NCI-H748 (cell line): ENCODE data around the gene UNC13D.
"Not testable (repeated sequence)": the region's sequence is repeated elsewhere in the genome, so short reads cannot be mapped to it uniquely, and the experiment has no call there.

Source experiments
- DNase-seq: peaks from one replicate; lab custom pipeline; 2025; ENCODE audit not compliant: unreplicated experiment; lab: John Stamatoyannopoulos, UW

The UNC13D gene

DNA sequence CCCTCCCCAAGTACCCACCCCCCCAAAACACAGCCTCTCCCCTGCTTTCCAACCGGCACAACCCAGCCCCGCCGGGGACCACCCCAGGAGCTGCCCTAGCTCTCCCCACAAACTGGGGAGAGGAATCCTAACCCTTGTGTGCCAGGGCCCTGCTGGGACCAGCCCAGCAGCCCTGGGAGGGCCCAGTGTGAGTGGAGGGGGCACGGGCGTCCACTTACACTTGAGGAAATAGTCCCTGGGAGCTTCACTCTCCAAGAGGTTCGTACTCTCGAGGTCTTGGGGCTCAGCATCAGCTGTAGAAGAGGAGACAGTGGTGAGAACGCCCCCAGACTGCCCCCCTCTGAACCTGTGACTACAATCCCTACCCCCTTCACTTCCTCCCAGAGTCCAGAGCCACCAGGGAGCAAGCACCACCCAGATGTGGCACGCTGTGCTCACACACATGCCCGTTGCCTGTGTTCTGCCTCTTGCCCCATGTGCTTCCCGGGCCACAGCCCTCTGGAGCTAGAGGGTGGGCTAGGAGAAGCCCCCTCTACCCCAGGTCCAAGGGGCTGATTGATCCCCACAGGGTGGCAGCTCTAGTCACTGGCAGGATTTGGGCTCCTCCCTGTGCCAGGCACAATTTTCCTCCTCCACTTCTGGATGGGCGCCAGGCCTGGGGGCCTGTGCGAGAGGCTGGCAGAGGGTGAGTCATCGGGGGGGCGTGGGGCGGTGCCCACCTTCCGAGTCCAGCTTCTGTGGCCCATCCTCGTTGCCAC is 31.2 kb upstream of the UNC13D start:
- DNase-seq = no peak

DNA sequence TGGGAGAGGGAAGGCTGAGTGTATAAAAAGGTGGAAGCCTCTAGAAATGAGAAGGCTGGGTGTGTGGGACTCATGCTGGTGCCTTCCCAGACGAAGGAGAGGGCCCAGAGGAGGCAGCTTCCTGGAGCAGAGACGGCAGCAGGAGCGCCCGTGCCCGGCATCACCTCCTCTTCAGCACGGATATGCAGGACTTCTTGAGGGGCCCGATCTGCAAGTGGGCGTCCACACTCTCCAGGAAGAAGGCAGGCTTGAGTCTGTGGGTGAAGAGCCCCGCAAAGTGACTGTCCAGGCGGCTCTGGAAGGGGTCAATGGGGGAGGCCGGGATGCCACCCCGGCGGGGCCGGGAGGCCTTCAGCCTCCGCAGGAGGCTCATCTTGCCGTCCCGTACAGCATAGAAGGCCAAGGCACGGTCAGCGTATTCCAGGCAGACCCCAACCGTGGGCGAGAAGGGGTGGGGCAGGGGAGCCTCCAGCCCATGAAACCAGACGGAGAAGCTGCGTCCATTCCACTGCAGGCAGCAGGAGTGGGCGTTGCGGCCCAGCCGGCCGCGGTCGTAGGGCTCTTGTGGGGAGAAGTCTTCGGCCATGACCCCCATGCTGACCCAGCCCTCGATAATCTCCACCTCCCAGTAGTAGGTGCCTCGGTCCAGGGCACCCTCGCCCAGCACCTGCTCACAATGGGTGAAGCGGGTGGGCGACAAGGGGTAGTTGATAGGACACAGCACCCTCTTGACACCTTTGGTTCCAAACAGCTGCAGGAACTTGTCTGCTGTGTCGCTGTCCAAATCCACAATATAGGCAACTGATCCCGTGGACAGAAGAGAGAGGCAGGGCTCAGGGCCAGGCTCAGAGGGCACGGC is 30.3 kb upstream of the UNC13D start:
- DNase-seq = no peak

DNA sequence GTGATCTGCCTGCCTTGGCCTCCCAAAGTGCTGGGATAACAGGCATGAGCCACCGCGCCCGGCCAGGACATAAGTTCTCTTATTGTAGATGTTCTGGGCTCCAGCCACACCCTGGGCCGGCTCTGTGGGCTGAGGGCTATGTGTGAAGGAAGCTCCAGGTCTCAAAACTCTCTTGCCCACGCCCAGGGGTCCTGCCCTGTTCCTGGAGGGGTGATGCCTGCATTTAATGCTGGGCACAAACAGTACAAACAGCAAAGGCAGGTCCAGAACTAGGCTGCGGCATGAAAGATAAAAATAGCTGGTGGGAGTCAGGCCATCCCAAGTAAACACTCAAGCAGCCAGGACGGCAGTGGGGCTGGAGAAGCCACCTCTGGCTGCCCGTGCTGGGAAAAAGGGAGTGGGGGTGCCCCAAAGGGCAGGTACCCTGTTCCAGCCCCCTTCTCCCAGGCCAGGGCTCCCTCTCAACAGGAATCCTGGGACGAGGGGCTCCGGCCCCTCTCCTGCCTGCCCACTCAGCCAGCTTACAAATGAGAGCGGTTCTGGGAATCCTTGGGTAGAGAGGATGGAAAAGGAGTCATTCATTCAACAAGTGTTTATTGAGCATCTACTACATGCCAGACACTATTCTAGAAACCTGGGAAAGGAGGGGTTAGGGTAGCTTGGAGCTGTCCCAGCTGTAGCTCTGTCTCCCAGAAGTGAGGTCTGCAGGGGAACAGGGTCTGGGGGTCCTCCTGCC is 29.6 kb upstream of the UNC13D start:
- DNase-seq = no peak

DNA sequence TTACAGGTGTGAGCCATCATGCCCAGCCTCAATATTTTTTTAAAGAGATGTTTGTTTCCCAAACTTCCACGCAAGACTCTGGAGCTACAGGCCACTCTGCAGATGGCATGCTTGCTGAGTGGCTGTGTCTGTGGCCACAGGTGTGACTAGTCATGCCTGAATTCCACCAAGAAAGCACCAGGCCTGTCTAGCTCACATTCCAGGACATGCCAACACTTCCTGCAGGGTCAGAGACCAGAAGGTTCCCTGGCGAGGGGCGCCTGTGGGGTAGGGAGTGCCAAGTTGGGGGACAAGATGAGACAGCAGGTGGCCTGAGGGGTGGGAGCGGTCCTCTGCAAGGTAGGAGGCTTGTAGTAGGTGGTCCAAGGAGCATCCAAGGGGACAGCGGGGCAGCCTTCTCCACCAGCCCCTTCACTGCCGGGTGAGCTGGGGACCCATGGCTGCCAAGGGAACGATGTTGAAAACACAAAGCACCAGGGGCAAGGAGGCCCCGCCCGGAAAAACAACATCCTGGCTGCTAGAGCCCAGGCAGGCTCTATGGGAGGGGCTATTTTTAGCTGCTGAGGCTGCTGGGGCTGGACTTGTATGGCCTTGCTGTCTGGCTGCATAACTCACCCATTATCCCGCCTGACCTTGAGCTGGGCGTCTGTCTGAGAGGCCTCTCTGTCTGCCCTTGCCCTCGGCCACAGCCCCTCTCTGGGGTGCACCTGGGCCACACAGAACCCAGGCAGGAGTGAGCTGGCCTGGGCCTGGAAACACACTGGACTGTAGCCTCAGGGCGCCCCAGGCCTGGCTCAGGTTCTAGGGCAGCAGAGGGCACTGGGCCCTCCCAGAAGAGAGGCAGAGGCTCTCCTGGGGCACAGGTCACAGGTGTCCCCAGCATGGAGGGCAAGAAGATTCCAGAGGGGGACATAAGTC is 28.5 kb upstream of the UNC13D start:
- DNase-seq = peak; percentile 33

DNA sequence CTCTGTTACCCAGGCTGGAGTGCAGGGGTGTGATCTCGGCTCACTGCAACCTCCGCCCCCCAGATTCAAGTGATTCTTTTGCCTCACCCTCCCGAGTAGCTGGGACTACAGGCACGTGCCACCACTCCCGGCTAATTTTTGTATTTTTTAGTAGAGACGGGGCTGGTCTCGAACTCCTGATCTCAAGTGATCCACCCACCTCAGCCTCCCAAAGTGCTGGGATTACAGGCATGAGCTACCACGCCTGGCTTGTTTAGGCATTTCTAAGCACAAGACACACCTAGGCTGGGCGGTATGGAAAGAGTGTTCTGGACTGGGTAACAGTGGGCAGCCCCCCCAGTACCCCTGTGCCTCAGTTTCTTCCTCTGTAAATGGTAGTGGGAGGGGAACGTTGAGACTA is 26.0 kb upstream of the UNC13D start:
- DNase-seq = not testable (repeated sequence)

DNA sequence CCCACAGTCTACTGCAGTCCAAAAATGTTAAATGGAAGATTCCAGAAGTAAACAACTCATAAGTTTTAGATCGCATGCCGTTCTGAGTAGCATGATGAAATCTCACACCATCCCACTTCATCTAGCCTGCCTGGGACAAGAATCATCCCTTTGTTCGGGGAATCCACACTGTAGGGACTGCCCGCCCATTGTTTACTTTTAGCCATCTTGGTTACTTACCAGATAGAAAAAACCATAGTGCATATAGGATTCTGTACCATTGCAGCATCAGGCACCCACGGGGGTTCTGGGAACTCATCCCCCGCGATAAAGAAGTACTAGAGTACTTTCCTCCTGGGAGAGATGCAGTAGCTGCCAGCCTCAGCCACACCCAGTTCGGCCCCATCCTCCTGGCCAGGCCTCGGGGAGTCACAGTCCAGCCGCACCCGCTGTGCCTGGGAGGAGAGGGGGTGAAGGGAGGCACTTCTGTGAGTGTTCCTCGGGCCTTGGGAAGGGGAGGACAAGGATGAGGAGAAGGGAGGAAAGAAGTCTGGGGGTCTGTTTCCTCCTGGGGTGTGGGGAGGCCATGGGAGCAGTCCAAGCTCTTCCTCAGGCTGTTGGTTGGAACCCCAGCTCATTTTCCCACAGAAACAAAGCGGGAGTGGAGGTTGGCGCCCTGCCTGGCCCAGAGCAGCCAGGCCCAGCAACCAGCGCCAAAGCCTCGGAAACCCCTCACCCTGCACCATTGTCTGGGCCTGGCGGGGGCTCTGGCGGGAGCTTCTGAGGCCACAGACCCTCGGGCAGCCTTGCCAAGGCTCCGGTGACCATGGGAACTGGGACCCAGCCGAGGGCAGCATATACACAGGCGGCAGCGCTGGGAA is 25.3 kb upstream of the UNC13D start:
- DNase-seq = peak; percentile 13

DNA sequence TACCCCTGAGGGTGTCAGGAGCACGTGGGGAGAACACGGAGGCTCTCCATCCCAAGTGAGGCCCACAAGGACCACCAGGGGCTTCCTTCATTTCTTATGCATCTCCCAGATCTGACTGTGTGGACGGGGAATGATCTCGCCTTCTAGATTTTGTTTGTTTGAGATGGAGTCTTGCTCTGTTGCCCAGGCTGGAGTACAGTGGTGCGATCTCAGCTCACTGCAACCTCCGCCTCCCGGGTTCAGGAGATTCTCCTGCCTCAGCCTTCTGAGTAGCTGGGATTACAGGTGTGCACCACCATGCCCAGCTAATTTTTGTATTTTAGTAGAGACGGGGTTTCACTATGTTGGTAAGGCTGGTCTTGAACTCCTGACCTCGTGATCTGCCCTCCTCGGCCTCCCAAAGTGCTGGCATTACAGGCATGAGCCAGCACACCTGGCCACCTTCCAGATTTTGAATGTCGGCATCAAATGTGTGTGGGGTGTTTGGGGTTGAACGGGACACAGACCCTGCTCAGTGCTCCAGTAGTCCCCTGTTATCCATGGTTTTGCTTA is 24.6 kb upstream of the UNC13D start:
- not testable (repeated sequence) for DNase-seq

DNA sequence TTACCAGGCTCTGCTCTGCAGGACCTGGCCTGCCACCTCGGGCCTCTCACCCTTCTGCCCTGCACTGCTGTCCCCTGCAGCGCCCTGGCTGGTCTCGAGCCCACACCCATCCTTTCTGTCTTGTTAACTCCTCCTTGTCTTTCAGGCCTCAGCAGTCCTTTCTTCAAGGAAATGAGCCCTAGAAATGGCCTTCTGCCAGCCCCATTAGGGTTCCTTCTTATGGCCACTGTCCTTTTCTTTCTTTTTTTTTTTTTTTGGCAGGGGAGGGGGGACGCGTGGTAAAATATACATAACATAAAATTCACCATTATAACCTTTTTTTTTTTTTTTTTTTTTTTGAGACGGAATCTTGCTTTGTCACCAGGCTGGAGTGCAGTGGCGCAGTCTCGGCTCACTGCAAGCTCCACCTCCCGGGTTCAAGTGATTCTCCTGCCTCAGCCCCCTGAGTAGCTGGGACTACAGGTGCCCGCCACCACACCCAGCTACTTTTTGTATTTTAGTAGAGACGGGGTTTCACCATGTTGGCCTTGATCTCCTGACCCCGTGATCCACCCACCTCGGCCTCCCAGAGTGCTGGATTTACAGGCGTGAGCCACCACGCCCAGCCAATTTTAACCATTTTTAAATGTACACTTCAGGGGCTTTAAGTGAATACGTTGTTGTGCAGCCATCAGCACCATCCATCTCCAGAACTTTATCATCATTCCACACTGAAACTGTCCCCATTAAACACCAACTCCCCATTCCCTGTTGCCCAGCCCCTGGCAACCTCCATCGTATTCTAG is 21.4 kb upstream of the UNC13D start:
- not testable (repeated sequence) for DNase-seq

DNA sequence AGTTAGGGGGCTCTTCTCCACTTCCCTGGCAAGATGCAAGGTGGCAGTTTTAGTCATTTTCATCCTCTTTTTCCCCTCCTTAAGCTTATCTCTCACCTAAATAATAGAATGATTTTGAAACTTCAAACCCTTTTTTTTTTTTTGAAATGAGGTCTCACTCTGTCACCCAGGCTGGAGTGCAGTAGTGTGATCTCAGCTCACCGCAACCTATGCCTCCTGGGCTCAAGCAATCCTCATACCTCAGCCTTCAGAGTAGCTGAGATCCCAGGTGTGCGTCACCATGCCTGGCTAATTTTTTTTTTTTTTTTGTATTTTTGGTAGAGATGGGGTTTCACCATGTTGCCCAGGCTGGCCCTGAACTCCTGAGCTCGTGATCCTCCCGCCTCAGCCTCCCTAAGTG is 20.7 kb upstream of the UNC13D start:
- not testable (repeated sequence) for DNase-seq

DNA sequence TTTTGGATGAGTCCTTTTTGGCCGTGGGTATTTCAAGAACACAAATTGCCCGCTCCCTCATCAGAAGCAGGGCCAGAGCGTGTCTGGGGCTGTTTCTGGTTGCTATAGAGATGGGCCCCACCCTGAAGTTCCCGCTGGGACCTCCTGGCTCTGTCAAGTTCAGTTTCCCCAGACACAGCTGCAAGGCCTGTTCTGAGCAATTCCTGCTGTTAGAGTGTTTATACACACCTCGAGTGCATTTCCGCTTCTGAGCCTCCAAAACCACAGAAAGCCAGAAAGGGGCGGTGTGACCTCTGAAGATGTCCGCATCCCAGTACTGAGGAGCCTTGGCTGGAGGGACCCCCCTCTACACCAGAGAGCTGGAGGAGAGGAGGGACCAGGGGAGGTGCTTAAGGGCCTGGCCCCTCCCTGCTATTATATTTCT is 20.3 kb upstream of the UNC13D start:
- no peak for DNase-seq

DNA sequence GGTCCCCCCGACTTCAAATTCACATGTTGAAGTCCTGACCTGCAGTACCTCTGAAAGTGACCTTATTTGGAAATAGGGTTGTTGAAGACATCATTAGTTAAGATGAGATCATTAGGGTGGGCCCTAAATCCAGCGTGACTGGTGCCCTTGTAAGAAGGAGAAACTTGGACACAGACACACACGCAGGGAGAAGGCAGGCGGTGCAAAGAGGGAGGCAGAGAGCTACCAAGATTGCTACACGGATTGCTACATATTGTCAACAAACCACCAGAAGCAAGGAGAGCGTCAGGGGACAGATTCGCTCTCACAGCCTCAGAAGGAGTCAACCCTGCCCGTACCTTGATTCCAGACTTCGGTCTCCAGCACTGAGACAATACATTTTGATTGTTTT is 17.7 kb upstream of the UNC13D start:
- no peak for DNase-seq

DNA sequence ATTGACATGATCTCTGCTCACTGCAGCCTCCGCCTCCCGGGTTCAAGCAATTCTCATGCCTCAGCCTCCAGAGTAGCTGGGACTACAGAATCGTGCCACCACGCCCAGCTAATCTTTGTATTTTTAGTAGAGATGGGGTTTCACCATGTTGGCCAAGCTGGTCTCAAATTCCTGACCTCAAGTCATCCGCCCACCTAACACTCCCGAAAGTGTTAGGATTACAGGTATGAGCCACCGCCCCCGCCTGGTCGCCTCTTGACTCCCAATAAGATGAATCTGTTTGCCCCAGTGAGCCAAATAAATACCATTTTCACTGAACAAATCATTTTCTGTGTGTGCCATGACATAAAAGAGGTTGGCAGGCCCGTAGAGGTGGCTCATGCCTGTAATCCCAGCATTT is 15.2 kb upstream of the UNC13D start:
- DNase-seq = not testable (repeated sequence)

DNA sequence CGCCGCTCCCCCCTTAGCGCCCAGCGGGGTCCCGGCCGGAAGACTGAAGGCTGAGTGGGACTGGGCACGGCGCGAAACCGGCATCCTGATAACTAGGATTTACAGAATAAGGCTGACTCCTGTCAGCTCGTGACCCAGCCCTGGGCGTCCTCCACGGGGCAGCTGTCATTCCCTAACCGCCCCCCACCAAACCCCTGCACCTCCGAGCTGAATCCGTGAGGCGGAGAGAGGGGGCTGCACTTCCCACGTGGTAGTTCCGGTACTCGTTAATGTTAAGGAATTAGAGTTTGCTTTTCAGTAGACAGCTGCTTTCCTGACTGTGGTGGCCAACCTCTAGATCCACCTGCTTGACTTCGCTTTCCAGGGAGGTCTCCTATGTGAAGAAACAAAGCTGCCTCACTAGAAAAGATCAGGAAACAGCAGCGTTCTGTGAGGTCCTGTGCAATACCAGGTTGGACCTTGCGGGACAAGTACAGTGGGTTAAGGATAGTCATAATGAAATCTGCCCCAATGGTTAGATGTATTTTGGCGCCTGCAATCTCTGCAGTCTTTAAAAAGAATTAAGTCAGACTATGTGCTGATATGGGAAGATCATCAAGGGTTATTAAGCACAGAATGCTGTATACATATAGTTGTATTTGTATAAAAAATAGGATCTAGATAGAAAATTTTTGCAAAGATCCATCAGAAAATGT is 12.0 kb upstream of the UNC13D start:
- peak; percentile 30 for DNase-seq

DNA sequence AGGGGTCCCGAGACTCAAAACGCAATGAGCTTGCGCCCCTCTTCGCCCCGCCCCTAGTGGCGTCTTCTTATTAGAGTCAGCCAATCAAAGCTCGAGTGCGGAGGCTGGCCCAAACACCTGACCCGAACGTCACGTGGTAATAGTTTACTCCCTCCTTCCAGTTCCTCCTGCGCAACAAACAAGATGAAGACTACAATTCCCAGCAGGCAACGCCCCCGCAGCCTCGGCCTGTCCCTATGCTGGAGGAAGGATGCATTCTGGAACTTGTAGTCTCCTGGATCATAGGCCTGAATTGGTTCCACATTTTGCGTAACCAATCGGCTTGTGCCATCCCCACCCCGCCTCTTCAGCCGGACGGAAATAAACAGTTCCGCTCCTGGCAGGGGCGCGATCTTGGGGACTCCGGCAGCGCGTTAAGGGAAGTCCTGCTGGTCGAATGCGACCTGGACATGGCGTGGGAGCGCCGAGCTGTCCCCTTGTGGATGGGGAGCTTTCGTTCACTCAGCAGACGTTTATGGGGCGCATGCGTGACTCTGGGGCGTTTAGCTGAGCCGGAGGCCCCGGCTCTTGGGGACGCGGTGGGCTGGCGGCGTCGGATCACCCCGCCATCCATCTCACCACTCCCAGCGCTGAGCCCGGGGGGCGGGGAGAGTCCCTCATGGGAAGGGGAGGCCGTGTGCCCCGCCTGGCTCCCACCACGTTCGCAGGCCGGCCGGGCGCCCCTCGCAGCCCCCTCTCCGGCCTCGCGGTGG is 11.3 kb upstream of the UNC13D start, which contains the start of gene WBP2:
WBP2 (minus strand) TSS at position 26 of the 752 bp plus-strand sequence. CDS start 38 bp downstream, outside the sequence.
- DNase-seq = peak; percentile 99

DNA sequence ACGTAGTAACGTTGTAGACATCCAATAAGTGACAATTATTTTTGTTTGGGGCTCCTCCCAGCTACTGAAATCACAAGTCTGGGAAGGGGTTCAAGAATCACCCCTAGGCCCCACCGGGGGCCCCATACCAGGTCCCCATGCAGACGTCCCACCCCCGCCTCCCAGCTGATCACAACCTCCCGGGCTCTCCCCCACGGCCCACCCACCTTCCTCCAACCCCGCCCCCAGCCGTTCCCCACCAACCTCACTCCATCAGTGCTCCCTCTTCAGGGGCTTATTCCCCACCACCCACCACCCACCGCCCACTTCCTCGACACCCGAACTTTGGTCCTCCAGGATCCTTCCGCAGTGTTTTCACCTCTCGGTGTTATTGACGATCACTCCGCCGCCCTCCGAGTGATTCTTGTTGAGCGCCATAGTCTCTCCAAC is 10.7 kb upstream of the UNC13D start:
- DNase-seq = no peak

DNA sequence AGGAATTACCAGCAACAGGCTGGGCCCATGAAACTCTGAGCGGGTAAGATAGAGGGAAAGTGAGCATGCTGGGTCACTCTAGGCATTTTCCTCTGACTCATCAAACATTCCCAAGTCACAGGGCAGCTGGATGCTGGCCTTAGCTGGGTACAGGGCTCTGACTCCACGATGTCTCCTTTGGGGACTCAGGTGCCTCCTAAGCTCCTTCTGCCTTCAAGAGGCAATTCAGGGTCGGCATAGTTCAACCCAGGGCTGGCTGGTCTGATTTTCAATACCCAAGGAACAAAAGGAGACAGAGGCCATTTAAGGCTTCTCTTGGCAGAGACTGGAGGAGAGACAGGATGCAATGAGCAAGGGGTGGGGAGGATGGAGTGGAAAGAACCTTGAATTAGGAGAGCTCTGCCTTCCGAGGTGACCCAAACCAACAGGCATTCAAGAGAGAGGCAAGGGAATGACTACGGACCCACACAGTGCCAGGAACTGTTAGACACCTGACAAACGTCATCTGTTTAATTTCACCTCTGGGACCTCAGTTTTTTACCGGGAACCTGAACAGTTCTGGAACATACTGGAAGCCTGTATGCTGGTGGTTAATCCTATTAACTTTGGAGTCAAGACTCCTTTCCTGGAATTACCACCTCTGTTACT is 10.0 kb upstream of the UNC13D start:
- DNase-seq = no peak
